Measurements from ENCODE around the gene LETM1. TPM values are rescaled to one million over a fixed set of nuclear protein-coding genes. Genes with fewer than 3 reads are reported as not detected.
A peak's percentile ranks its signal among the peaks of the same experiment; 100 is the strongest.

LETM1 gene
- total RNA-seq, 2 donors from 2014 or later, result 76.2 to 139 TPM

DNA sequence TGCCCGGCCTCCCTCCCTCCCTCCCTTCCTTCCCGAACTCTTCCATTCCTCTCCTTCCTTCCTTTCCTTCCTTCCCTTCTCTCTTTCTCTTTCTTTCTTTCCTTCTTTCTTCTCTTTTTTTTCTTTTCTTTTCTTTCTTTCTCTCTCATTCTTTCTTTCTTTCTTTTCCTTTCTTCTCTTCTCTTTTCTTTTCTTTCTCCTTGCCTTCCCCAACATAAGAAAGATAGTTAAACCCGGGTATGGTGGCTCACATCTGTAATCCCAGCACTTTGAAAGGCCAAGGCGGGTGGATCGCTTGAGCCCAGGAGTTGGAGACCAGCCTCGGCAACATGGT is 40.7 kb upstream of the LETM1 start:
- H3K27ac ChIP-seq, result no peak overlapping the region
- no peaks in the 10 kb centered on the region for H3K9me3 ChIP-seq
- no peak overlapping the region for H3K4me3 ChIP-seq
- H3K9ac ChIP-seq (ENCODE audit: low read depth in 2 of 2, low read length in 2 of 2), result no peak overlapping the region
- DNase-seq, result no peak
- no peaks in the 10 kb centered on the region for H3K27me3 ChIP-seq
- intact Hi-C loops (cut with DNase I), result loop anchor here (5.0 kb wide), 2 partner anchors 84 to 149 kb away; no protein-coding TSS in a partner anchor
- H3K36me3 ChIP-seq, result peaks cover 8% of the 10 kb centered on the region
- TF ChIP-seq, protein P1, sequence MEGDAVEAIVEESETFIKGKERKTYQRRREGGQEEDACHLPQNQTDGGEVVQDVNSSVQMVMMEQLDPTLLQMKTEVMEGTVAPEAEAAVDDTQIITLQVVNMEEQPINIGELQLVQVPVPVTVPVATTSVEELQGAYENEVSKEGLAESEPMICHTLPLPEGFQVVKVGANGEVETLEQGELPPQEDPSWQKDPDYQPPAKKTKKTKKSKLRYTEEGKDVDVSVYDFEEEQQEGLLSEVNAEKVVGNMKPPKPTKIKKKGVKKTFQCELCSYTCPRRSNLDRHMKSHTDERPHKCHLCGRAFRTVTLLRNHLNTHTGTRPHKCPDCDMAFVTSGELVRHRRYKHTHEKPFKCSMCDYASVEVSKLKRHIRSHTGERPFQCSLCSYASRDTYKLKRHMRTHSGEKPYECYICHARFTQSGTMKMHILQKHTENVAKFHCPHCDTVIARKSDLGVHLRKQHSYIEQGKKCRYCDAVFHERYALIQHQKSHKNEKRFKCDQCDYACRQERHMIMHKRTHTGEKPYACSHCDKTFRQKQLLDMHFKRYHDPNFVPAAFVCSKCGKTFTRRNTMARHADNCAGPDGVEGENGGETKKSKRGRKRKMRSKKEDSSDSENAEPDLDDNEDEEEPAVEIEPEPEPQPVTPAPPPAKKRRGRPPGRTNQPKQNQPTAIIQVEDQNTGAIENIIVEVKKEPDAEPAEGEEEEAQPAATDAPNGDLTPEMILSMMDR (IDR thresholded peaks at IDR 0.05), result no peak
- no peaks in the 10 kb centered on the region for H3K4me1 ChIP-seq

DNA sequence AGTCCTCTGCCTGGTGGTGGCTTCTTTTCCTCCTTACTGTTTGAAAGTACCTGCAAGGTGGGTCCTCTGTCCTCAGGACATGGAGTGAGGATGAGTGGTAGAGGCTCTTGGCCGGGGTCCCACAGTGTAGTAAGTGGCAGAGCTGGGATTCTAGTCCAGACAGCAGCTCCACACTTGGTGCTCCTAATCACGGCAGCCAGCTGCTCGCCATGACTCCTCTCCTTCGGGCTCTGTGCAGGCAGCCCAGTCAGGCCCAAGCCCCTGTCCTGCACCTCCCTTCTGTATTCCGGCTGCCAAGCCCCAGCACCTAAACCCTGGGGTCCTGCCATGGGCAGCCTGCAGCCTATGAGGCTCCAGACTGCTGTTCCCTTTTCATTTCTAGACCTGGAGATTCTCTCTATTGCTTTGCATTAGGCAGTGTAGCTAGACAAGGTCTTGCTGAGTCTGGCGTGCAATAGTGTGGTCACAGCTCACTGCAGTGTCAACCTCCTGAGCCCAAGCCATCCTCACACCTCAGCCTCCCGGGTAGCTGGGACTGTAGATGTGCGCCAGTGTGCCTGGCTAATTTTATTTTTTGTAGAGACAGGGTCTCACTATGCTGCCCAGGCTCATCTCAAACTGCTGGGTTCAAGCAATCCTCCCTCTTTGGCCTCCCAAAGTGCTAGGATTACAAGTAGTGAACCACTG is 40.2 kb upstream of the LETM1 start:
- intact Hi-C loops (cut with DNase I), result loop anchor here (5.0 kb wide), 2 partner anchors 84 to 149 kb away; no protein-coding TSS in a partner anchor
- TF ChIP-seq, protein P1 (IDR thresholded peaks at IDR 0.05), result no peak
- DNase-seq, result no peak

DNA sequence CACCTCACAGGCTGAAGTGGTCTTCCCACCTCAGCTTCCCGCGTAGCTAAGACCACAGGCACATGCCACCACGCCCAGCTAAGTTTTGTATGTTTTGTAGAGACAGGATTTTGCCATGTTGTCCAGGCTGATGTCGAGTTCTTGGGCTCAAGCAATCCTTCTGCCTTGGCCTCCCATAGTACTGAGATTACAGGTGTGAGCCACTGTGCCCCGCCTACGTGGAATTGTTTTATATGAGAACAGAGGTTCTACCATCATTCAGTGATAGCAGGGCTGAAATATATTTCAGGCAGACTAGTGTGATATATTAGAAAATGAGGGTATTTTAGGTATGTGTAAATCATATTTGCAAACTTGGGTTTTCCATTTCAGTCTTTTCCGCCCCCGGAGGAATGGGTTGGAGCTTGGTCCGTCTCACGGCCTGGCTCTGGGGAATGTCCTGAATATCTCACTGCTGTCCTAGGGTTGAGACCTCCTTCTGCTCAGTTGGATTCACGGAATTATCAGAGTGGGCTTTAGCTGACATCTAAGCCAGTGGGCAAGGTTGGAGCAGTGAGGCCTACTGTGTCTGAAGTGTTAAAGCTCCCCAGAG is 35.1 kb upstream of the LETM1 start:
- no peak for DNase-seq
- TF ChIP-seq, protein P1 (IDR thresholded peaks at IDR 0.05), result no peak
- Histone ChIP-seq H3K9ac (ENCODE audit: low read depth in 2 of 2, low read length in 2 of 2) (no peak overlapping the region), H3K36me3 (no peaks in the 10 kb centered on the region), H3K27me3 (no peaks in the 10 kb centered on the region), H3K9me3 (no peaks in the 10 kb centered on the region), H3K27ac (no peak overlapping the region), H3K4me1 (peaks cover 4% of the 10 kb centered on the region), H3K4me3 (no peak overlapping the region)
- intact Hi-C loops (cut with DNase I), result no loop called here

More for the DNA sequence above, 40.2 kb upstream of the LETM1 start:
- no peaks in the 10 kb centered on the region for H3K27me3 ChIP-seq
- H3K4me3 ChIP-seq, result no peak overlapping the region
- no peaks in the 10 kb centered on the region for H3K4me1 ChIP-seq
- no peak overlapping the region for H3K27ac ChIP-seq
- H3K36me3 ChIP-seq, result peaks cover 5% of the 10 kb centered on the region
- no peaks in the 10 kb centered on the region for H3K9me3 ChIP-seq
- H3K9ac ChIP-seq (ENCODE audit: low read depth in 2 of 2, low read length in 2 of 2), result no peak overlapping the region

DNA sequence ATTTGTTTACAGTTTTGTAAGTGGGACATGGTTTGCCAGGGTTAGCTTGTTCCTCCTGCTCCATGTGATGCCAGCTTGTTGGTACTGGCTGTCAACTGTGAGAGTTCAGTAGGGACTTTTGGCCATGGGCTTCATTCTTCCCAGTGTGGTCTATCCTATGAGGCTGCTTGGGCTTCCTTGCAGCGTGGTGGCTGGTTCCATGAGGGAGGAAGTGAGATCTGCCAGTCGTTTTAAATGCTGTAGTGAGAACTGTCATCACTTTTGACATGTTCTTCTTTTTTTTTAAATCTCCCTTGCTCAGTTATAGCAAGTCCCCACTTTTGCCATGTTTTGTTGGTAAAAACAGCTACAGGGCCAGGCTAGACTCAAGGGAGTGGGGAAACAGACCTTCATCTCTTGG is 31.1 kb upstream of the LETM1 start:
- H3K36me3 ChIP-seq, result no peaks in the 10 kb centered on the region
- no peak overlapping the region for H3K4me3 ChIP-seq
- DNase-seq, result no peak
- H3K27ac ChIP-seq, result peak overlapping the region; percentile 51
- no peaks in the 10 kb centered on the region for H3K9me3 ChIP-seq
- no peaks in the 10 kb centered on the region for H3K27me3 ChIP-seq
- H3K9ac ChIP-seq (ENCODE audit: low read depth in 2 of 2, low read length in 2 of 2), result peak overlapping the region in 1 of 2 donors; percentile 46
- intact Hi-C loops (cut with DNase I), result no loop called here
- H3K4me1 ChIP-seq, result peaks cover 5% of the 10 kb centered on the region
- TF ChIP-seq, protein P1 (IDR thresholded peaks at IDR 0.05), result no peak

DNA sequence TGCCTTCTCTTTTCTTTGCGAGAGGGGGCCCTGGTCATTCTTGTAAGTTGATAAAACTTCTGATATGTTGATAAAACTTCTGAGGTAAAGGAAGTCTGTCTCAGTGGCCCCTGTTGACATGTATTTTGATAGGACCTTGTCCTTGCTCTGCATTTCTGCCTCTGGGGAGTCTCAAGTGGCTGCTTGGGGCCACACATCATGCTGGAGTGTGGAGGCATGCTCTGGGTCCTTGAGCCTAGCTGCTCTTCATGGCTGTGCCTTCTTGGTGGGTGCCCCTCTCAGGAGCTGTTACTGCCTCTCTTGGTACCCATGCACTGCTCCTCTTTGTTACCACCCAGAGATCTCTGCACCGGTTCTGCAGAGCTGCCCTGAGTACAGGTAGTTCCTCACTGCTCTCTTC is 29.5 kb upstream of the LETM1 start:
- Histone ChIP-seq H3K9ac (ENCODE audit: low read depth in 2 of 2, low read length in 2 of 2) (peak overlapping the region in 1 of 2 donors; percentile 4), H3K27ac (no peak overlapping the region), H3K4me3 (no peak overlapping the region), H3K4me1 (peaks cover 17% of the 10 kb centered on the region), H3K36me3 (no peaks in the 10 kb centered on the region), H3K27me3 (no peaks in the 10 kb centered on the region), H3K9me3 (no peaks in the 10 kb centered on the region)
- TF ChIP-seq, protein P1 (IDR thresholded peaks at IDR 0.05), result no peak
- intact Hi-C loops (cut with DNase I), result no loop called here
- no peak for DNase-seq

All from colonic mucosa (tissue), 4 donors.